Measurements from ENCODE around the gene HBZ.

GRCh38 chr16:119295-119694 lies 33.1 kb upstream of the HBZ start:
- TF ChIP-seq CTCF (IDR thresholded peaks at IDR 0.05; ENCODE audit: poor library complexity) = no peak
- no peak for TF ChIP-seq EZH2 (IDR thresholded peaks at IDR 0.05; ENCODE audit: borderline replicate concordance)
- TF ChIP-seq EZH2phosphoT487 (IDR thresholded peaks at IDR 0.05; ENCODE audit: low read depth, severe bottlenecking, unreplicated experiment) = no peak

All from hepatocyte (in vitro differentiated cells).